ENCODE measurements around the gene CCDC13.

Gene CCDC13

GRCh38 chr3:42732196-42732828, 40.7 kb downstream of the CCDC13 start:
- no peak for DNase-seq

GRCh38 chr3:42731476-42732195, 41.4 kb downstream of the CCDC13 start:
- DNase-seq, result no peak

- no peak for DNase-seq
These were observed 42.2 kb downstream of the CCDC13 start for GRCh38 chr3:42730706-42731420.

GRCh38 chr3:42730294-42730693, 42.8 kb downstream of the CCDC13 start:
- no peak for DNase-seq

- DNase-seq, result no peak
These were observed 43.5 kb downstream of the CCDC13 start for GRCh38 chr3:42729404-42730145.

GRCh38 chr3:42728668-42729364, 44.2 kb downstream of the CCDC13 start:
- DNase-seq, result no peak

- no peak for DNase-seq
These were observed 45.0 kb downstream of the CCDC13 start for GRCh38 chr3:42728056-42728455.

- DNase-seq, result no peak
These were observed 47.6 kb downstream of the CCDC13 start for GRCh38 chr3:42725454-42725853.

GRCh38 chr3:42723219-42723618, 49.8 kb downstream of the CCDC13 start:
- DNase-seq, result no peak

Data from eye (tissue), 1 donor.